ENCODE data around the gene DBN1. TPM values are rescaled to one million over a fixed set of nuclear protein-coding genes. Genes with fewer than 3 reads are reported as not detected.
"Not testable (repeated sequence)": the region's sequence is repeated elsewhere in the genome, so short reads cannot be mapped to it uniquely, and the experiment has no call there.

Gene DBN1
- total RNA-seq, 3 donors from 2014 or later, result 16.6 to 48.5 (median 21.6) TPM

GRCh38 chr5:177425801-177426565, 47.5 kb downstream of the DBN1 start:
- Mint-ChIP-seq H3K4me1 (ENCODE audit: low read depth) (peaks cover 47% of the 10 kb centered on the region), H3K9me3 (no peaks in the 10 kb centered on the region), H3K27me3 (ENCODE audit: low read depth) (no peaks in the 10 kb centered on the region), H3K4me3 (peak overlapping the region; percentile 90), H3K36me3 (ENCODE audit: insufficient read depth) (peaks cover 9% of the 10 kb centered on the region)
- DNase-seq (peak; percentile 99), ATAC-seq (peak; percentile 82)

- ATAC-seq (no peak), DNase-seq (no peak)
- no peaks in the 10 kb centered on the region for H3K9me3 Mint-ChIP-seq
- no peaks in the 10 kb centered on the region for H3K27me3 Mint-ChIP-seq (ENCODE audit: low read depth)
- H3K36me3 Mint-ChIP-seq (ENCODE audit: insufficient read depth), result peaks cover 5% of the 10 kb centered on the region
- peak overlapping the region; percentile 90 for H3K4me3 Mint-ChIP-seq
- H3K4me1 Mint-ChIP-seq (ENCODE audit: low read depth), result peaks cover 40% of the 10 kb centered on the region
Observed at GRCh38 chr5:177425196-177425800, 48.1 kb downstream of the DBN1 start.

GRCh38 chr5:177423671-177424070, 49.8 kb downstream of the DBN1 start:
- no peak for ATAC-seq
- peaks cover 24% of the 10 kb centered on the region for H3K4me1 Mint-ChIP-seq (ENCODE audit: low read depth)
- H3K36me3 Mint-ChIP-seq (ENCODE audit: insufficient read depth), result no peaks in the 10 kb centered on the region
- no peak for DNase-seq
- no peaks in the 10 kb centered on the region for H3K9me3 Mint-ChIP-seq
- H3K27me3 Mint-ChIP-seq (ENCODE audit: low read depth), result no peaks in the 10 kb centered on the region
- H3K4me3 Mint-ChIP-seq, result no peak overlapping the region

GRCh38 chr5:177421062-177421798, 52.2 kb downstream of the DBN1 start:
- H3K4me3 Mint-ChIP-seq, result no peak overlapping the region

GRCh38 chr5:177420472-177420871, 53.0 kb downstream of the DBN1 start:
- H3K27me3 Mint-ChIP-seq (ENCODE audit: low read depth); H3K4me3 Mint-ChIP-seq; H3K36me3 Mint-ChIP-seq (ENCODE audit: insufficient read depth); H3K9me3 Mint-ChIP-seq; ATAC-seq; DNase-seq: not testable (repeated sequence)
- peaks cover 14% of the 10 kb centered on the region for H3K4me1 Mint-ChIP-seq (ENCODE audit: low read depth)

More at GRCh38 chr5:177421062-177421798, 52.2 kb downstream of the DBN1 start:
- Mint-ChIP-seq H3K4me1 (ENCODE audit: low read depth) (peaks cover 18% of the 10 kb centered on the region), H3K27me3 (ENCODE audit: low read depth) (no peaks in the 10 kb centered on the region), H3K9me3 (no peaks in the 10 kb centered on the region), H3K36me3 (ENCODE audit: insufficient read depth) (no peaks in the 10 kb centered on the region)
- ATAC-seq (no peak), DNase-seq (no peak)

GRCh38 chr5:177419046-177419445, 54.4 kb downstream of the DBN1 start:
- H3K4me3 Mint-ChIP-seq, result no peak overlapping the region
- no peaks in the 10 kb centered on the region for H3K9me3 Mint-ChIP-seq
- no peaks in the 10 kb centered on the region for H3K27me3 Mint-ChIP-seq (ENCODE audit: low read depth)
- ATAC-seq, result no peak
- H3K4me1 Mint-ChIP-seq (ENCODE audit: low read depth), result peaks cover 13% of the 10 kb centered on the region
- no peak for DNase-seq
- no peaks in the 10 kb centered on the region for H3K36me3 Mint-ChIP-seq (ENCODE audit: insufficient read depth)

GRCh38 chr5:177417081-177417480, 56.4 kb downstream of the DBN1 start:
- H3K4me1 Mint-ChIP-seq (ENCODE audit: low read depth), result peaks cover 30% of the 10 kb centered on the region
- ATAC-seq; DNase-seq; H3K27me3 Mint-ChIP-seq (ENCODE audit: low read depth); H3K36me3 Mint-ChIP-seq (ENCODE audit: insufficient read depth); H3K4me3 Mint-ChIP-seq; H3K9me3 Mint-ChIP-seq: not testable (repeated sequence)

GRCh38 chr5:177414481-177414880, 59.0 kb downstream of the DBN1 start:
- DNase-seq (no peak), ATAC-seq (no peak)
- no peaks in the 10 kb centered on the region for H3K9me3 Mint-ChIP-seq
- no peak overlapping the region for H3K4me3 Mint-ChIP-seq
- no peaks in the 10 kb centered on the region for H3K36me3 Mint-ChIP-seq (ENCODE audit: insufficient read depth)
- H3K27me3 Mint-ChIP-seq (ENCODE audit: low read depth), result no peaks in the 10 kb centered on the region
- H3K4me1 Mint-ChIP-seq (ENCODE audit: low read depth), result peaks cover 42% of the 10 kb centered on the region

GRCh38 chr5:177412603-177413233, 60.7 kb downstream of the DBN1 start:
- no peaks in the 10 kb centered on the region for H3K36me3 Mint-ChIP-seq (ENCODE audit: insufficient read depth)
- no peaks in the 10 kb centered on the region for H3K9me3 Mint-ChIP-seq
- H3K4me3 Mint-ChIP-seq, result peak overlapping the region; percentile 46

GRCh38 chr5:177410575-177410974, 62.9 kb downstream of the DBN1 start:
- DNase-seq (no peak), ATAC-seq (no peak)
- H3K9me3 Mint-ChIP-seq, result no peaks in the 10 kb centered on the region
- peaks cover 41% of the 10 kb centered on the region for H3K4me1 Mint-ChIP-seq (ENCODE audit: low read depth)
- H3K36me3 Mint-ChIP-seq (ENCODE audit: insufficient read depth), result no peaks in the 10 kb centered on the region
- peak overlapping the region; percentile 11 for H3K4me3 Mint-ChIP-seq
- H3K27me3 Mint-ChIP-seq (ENCODE audit: low read depth), result no peaks in the 10 kb centered on the region

More at GRCh38 chr5:177412603-177413233, 60.7 kb downstream of the DBN1 start:
- DNase-seq (no peak), ATAC-seq (peak; percentile 73 to 78)
- Mint-ChIP-seq H3K4me1 (ENCODE audit: low read depth) (peaks cover 43% of the 10 kb centered on the region), H3K27me3 (ENCODE audit: low read depth) (no peaks in the 10 kb centered on the region)

GRCh38 chr5:177409043-177409801, 64.2 kb downstream of the DBN1 start, which contains the start of gene F12:
Gene F12, minus strand, starts transcription at chr5:177409564. Its CDS starts 37 bp downstream, at chr5:177409527.
- Mint-ChIP-seq H3K36me3 (ENCODE audit: insufficient read depth) (no peaks in the 10 kb centered on the region), H3K27me3 (ENCODE audit: low read depth) (no peaks in the 10 kb centered on the region), H3K4me1 (ENCODE audit: low read depth) (peaks cover 44% of the 10 kb centered on the region), H3K9me3 (no peaks in the 10 kb centered on the region), H3K4me3 (peak within 1 kb of the TSS; percentile 11)
- DNase-seq, result no peak
- ATAC-seq, result no peak
